Putamen (tissue), 1 donor: ENCODE measurements around the gene USP11.

Experiments used
- DNase-seq: peaks from one replicate; pipeline ENCODE4 v3.0.0-alpha.2; 2016; ENCODE audit warnings: low spot score

The USP11 gene

GRCh38 chrX:47232803-47233332 lies at the start of gene USP11:
Gene USP11, plus strand, starts transcription at chrX:47233009. Its CDS starts 35 bp downstream, at chrX:47233044.
- DNase-seq = peak; percentile 60

DNA sequence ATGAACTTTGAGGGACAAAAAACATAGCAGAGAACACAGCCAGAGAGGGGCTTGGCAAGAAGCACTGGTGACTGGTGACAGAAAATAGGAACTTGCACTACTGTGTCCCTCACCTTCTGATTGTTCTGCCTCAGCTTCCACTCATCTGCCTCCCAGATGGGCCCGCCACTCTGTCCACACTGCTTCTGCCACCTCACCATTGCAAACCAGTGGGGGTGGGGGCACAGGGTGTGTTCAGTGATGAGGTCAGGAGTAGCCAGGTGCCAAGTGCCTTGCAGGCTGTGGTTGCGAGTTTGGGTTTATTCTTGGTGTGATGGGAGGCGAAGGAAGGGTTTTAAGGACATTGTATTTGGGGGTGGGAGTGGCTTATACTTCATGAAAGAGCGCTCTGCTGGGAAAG lies 48.3 kb upstream of the USP11 start:
- no peak for DNase-seq

DNA sequence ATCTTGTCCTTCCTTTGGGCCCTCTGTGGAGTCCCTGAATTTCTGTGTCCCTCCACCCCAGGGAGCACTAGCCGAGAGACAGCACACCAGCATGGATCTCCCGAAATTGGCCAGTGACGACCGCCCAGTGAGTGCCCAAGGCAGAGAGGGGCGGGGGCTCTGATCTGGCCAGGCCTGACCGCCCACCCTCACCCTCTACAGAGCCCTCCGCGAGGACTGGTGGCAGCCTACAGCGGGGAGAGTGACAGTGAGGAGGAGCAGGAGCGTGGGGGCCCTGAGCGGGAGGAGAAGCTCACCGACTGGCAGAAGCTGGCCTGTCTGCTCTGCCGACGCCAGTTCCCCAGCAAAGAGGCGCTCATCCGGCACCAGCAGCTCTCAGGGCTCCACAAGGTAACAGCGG lies 47.6 kb upstream of the USP11 start:
- no peak for DNase-seq

- no peak for DNase-seq
Observed at GRCh38 chrX:47186096-47186740, 46.6 kb upstream of the USP11 start.

GRCh38 chrX:47187106-47187677 lies 45.6 kb upstream of the USP11 start:
- no peak for DNase-seq

DNA sequence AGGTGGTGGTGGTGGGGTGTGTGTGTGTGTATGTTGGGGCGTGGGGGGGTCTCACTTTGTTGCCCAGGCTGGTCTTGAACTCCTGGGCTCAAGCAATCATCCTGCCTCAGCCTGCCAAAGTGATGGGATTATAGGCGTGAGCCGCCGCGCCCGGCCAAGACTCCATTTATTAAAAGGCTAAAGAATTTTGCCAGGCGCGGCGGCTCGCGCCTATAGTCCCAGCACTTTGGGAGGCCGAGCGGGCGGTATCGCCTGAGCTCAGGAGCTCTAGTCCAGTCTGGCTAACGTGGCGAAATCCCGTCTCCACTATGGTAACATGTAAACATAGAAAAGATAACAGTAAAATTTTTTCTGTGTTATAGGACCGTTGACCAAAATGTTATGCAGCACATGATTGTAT lies 42.9 kb upstream of the USP11 start:
- no peak for DNase-seq

- peak; percentile 82 for DNase-seq
Observed at GRCh38 chrX:47190445-47191269, 42.2 kb upstream of the USP11 start.

GRCh38 chrX:47191331-47191730 lies 41.5 kb upstream of the USP11 start:
- DNase-seq = no peak

GRCh38 chrX:47191806-47192401 lies 40.9 kb upstream of the USP11 start:
- no peak for DNase-seq

- peak; percentile 88 for DNase-seq
Observed at GRCh38 chrX:47193475-47194193, 39.2 kb upstream of the USP11 start, which contains the start of gene UBA1. Gene UBA1, plus strand, starts transcription at chrX:47193829. Its CDS starts 4,974 bp downstream, at chrX:47198803.

DNA sequence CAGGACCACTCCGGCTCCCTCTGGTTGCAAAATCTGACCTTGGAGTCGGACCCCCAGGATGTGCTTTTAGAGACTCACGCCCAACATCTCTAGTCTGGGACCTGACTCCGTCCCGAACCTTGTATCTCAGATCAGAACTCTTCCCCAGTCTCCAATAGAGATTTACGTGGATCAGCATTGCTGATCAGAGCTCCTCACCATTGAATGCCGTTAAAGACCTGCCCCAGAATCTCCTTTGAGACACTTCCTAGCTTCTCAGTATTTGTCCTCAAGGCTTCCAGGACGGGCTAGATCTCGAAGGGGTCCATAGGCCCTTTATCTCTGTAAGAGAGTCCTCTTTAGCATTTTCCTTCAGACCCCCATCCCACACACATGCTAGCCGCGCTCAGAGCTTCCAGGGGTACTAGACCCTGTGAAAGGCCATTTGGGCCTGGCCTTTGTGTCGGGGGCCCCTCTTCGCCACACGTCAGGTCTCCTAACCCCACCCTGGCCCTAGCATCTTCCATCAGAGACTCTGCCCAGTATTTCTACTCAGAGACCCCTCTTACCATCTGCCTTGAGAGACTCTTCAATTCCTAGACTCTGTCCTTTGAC lies 38.5 kb upstream of the USP11 start:
- peak; percentile 14 for DNase-seq

DNA sequence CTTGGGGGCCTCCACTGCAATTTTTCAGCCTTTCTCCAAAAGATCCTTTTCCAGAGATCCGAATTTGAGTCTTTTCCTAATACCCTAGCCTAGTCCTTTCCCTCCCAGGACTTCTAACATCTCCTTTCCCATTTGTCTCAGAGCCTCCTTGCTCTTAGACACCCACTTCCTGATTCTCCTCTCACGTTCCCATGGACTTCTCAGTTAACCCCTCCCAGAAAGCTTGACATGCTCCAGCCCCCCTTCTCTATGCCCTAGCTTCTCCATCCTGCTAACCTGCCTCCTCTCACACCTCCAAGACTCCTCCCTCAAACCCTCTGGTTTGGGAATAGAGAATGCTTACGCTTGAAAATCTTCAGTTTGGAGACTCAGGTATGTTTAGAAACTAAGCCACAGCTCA lies 36.7 kb upstream of the USP11 start:
- DNase-seq = no peak

DNA sequence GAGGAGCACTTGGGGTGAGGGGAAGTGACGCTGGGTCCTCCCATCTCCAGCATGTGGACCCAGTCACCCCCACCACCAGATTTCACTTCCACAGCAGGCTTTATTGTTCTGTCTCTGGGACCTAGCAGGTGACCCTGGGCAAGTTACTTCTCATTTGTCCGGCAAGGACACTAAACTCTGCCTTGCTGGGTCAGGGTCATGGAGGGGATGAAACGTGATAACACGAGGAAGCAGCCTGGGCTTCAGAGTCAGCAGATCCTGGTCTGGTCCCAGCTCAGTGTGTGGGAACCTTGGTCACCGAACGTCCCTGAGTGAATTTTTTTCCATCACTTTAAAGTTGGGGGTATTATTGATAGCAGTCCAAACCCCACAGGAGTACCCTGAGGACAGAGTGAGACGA lies 35.3 kb upstream of the USP11 start:
- no peak for DNase-seq

DNA sequence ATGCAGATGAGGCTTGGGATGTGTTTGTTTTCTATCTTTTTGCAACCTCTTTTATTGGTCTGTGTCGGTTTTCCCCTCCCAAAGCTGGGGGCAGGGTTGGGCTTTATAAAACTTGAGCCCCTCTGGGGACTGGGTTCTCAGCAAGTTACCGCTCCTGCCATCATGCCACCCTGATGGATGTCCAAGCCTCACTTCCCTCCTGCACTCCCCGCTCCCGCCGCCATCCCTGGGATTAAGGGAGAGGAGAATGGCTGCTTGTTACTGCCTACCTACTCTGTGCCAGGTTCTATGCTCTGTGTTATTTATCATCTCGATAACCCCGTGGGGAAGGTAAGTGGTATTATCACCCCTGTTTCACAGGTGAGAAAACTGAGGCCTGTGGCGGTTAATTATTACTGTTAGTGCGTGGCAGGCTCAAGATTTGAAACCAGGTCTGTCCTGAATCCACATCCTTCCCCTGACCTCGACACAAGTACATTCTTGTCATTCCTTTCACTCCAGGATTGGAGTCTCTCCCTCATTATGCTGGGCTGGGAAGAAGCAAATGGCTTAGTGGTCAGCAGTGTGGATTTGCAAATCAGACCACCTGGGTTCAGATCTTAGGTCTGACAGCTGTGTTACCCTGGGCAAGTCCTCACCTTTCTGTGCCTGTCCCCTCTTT lies 34.7 kb upstream of the USP11 start:
- no peak for DNase-seq

- no peak for DNase-seq
Observed at GRCh38 chrX:47198687-47199080, 34.1 kb upstream of the USP11 start.

DNA sequence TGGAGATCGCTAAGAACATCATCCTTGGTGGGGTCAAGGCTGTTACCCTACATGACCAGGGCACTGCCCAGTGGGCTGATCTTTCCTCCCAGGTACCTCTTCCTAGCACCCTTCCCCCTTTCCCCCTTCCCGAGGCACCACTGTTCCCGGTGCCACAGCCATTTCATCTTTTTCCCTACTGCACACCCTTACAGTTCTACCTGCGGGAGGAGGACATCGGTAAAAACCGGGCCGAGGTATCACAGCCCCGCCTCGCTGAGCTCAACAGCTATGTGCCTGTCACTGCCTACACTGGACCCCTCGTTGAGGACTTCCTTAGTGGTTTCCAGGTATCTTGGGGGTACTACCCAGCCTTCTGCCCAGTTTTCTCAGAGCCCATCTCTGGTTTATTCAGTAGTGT lies 33.5 kb upstream of the USP11 start:
- DNase-seq = no peak

DNA sequence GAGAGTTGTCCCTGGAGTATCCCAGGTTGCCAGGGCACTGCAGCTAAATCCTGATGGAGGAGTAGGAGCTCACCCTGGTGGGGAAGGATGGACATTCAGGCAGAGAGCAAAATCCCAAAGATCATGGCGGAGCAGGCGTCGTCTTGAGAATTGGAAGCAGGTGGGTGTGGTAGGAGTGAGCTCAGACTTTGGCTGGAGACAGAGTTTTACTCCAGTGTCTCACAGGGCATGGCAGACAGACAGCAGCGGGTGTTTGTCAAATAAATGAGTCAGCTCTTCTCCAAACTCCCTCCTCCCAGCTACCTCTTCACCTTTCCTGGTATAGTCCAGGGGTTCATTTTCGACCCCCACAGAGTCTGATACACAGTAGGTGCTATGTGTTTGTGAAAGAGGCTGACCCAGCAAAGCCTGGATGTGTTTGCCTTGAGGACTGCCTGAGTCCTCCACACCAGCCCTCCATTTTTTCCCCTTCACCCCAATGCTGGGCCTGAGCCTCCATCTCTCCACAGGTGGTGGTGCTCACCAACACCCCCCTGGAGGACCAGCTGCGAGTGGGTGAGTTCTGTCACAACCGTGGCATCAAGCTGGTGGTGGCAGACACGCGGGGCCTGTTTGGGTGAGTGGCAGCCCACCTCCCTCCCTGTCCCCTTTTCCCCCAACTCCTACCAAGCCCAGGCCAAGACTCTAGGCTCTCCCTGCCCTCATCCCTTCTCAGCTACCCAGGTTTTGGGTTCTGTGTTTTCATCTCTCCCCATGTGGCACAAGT lies 32.2 kb upstream of the USP11 start:
- no peak for DNase-seq

GRCh38 chrX:47201345-47201944 lies 31.4 kb upstream of the USP11 start:
- DNase-seq = no peak

- DNase-seq = no peak
Observed at GRCh38 chrX:47202316-47202715, 30.5 kb upstream of the USP11 start.

GRCh38 chrX:47202877-47203276 lies 29.9 kb upstream of the USP11 start:
- DNase-seq = no peak
